SK-N-SH treated with all-trans-retinoic acid at 6 μM for 48 hours (cell line): ENCODE results near the gene APPBP2.

Experiments used
- BACH2 ChIP-seq: fragments of 250-450 bp; sonication (Bioruptor Pico); IDR thresholded peaks from 2 replicates; pipeline ENCODE4 v1.9.0; 2021; ENCODE audit warnings: mild to moderate bottlenecking, borderline replicate concordance
- OSR1 ChIP-seq: fragments of 250-450 bp; sonication (Bioruptor Pico); IDR thresholded peaks from 2 replicates; pipeline ENCODE4 v1.8.0; 2022; ENCODE audit warnings: moderate library complexity, mild to moderate bottlenecking, inconsistent platforms
- ZFP30 ChIP-seq: fragments of 450-650 bp; formaldehyde crosslinking; IDR thresholded peaks from 2 replicates; pipeline ENCODE4 v1.5.0; 2022; ENCODE audit warnings: mild to moderate bottlenecking, moderate library complexity
- ZNF8 ChIP-seq: fragments of 450-650 bp; formaldehyde crosslinking; IDR thresholded peaks from 2 replicates; pipeline ENCODE4 v1.5.0; 2020; ENCODE audit warnings: mild to moderate bottlenecking, moderate library complexity
- TF ChIP-seq, protein P1 (sequence below): fragments of 250-450 bp; sonication (Bioruptor Pico); IDR thresholded peaks from 2 replicates; pipeline ENCODE4 v1.8.0; 2020; ENCODE audit warnings: mild to moderate bottlenecking, moderate library complexity, borderline replicate concordance
- TF ChIP-seq, protein P2 (sequence below): fragments of 250-450 bp; sonication (Bioruptor Pico); IDR thresholded peaks from 2 replicates; pipeline ENCODE4 v1.8.0; 2021; ENCODE audit warnings: low read depth, mild to moderate bottlenecking, moderate library complexity, borderline replicate concordance
- TF ChIP-seq, protein P3 (sequence below): fragments of 250-450 bp; sonication (Bioruptor Pico); IDR thresholded peaks from 2 replicates; pipeline ENCODE4 v1.5.1; 2020; ENCODE audit warnings: low read depth, mild to moderate bottlenecking, moderate library complexity
- TF ChIP-seq, protein P4 (sequence below): fragments of 250-450 bp; sonication (Bioruptor Pico); IDR thresholded peaks from 2 replicates; pipeline ENCODE4 v1.5.0; 2020; ENCODE audit warnings: mild to moderate bottlenecking, moderate library complexity

DNA sequence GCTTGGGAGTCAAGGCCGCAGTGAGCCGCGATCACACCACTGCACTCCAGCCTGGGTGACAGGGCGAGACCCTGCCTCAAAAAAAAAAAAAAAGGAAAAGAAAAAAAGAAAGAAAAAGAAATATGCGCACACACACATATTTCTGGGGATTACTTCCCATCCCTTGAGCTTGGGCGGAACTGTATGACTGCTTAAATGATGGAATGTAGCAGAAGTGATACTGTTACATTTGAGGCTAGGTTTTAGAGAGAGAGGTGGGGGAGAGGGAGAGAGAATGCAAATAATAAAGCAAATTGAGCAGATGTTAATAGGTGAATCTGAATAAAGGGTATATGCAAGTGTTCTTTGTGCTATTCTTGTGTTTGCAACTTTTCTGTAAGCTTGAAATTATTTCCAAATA lies 122.1 kb downstream of the APPBP2 start:
- no peak for TF ChIP-seq ZFP30
- TF ChIP-seq, protein P1, sequence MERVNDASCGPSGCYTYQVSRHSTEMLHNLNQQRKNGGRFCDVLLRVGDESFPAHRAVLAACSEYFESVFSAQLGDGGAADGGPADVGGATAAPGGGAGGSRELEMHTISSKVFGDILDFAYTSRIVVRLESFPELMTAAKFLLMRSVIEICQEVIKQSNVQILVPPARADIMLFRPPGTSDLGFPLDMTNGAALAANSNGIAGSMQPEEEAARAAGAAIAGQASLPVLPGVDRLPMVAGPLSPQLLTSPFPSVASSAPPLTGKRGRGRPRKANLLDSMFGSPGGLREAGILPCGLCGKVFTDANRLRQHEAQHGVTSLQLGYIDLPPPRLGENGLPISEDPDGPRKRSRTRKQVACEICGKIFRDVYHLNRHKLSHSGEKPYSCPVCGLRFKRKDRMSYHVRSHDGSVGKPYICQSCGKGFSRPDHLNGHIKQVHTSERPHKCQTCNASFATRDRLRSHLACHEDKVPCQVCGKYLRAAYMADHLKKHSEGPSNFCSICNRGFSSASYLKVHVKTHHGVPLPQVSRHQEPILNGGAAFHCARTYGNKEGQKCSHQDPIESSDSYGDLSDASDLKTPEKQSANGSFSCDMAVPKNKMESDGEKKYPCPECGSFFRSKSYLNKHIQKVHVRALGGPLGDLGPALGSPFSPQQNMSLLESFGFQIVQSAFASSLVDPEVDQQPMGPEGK (CRISPR knock-in tag): no peak
- TF ChIP-seq, protein P2, sequence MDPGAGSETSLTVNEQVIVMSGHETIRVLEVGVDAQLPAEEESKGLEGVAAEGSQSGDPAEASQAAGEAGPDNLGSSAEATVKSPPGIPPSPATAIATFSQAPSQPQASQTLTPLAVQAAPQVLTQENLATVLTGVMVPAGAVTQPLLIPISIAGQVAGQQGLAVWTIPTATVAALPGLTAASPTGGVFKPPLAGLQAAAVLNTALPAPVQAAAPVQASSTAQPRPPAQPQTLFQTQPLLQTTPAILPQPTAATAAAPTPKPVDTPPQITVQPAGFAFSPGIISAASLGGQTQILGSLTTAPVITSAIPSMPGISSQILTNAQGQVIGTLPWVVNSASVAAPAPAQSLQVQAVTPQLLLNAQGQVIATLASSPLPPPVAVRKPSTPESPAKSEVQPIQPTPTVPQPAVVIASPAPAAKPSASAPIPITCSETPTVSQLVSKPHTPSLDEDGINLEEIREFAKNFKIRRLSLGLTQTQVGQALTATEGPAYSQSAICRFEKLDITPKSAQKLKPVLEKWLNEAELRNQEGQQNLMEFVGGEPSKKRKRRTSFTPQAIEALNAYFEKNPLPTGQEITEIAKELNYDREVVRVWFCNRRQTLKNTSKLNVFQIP (CRISPR knock-in tag): no peak
- TF ChIP-seq, protein P3, sequence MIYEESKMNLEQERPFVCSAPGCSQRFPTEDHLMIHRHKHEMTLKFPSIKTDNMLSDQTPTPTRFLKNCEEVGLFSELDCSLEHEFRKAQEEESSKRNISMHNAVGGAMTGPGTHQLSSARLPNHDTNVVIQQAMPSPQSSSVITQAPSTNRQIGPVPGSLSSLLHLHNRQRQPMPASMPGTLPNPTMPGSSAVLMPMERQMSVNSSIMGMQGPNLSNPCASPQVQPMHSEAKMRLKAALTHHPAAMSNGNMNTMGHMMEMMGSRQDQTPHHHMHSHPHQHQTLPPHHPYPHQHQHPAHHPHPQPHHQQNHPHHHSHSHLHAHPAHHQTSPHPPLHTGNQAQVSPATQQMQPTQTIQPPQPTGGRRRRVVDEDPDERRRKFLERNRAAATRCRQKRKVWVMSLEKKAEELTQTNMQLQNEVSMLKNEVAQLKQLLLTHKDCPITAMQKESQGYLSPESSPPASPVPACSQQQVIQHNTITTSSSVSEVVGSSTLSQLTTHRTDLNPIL: no peak
- no peak for TF ChIP-seq BACH2 (CRISPR knock-in tag)
- TF ChIP-seq, protein P4, sequence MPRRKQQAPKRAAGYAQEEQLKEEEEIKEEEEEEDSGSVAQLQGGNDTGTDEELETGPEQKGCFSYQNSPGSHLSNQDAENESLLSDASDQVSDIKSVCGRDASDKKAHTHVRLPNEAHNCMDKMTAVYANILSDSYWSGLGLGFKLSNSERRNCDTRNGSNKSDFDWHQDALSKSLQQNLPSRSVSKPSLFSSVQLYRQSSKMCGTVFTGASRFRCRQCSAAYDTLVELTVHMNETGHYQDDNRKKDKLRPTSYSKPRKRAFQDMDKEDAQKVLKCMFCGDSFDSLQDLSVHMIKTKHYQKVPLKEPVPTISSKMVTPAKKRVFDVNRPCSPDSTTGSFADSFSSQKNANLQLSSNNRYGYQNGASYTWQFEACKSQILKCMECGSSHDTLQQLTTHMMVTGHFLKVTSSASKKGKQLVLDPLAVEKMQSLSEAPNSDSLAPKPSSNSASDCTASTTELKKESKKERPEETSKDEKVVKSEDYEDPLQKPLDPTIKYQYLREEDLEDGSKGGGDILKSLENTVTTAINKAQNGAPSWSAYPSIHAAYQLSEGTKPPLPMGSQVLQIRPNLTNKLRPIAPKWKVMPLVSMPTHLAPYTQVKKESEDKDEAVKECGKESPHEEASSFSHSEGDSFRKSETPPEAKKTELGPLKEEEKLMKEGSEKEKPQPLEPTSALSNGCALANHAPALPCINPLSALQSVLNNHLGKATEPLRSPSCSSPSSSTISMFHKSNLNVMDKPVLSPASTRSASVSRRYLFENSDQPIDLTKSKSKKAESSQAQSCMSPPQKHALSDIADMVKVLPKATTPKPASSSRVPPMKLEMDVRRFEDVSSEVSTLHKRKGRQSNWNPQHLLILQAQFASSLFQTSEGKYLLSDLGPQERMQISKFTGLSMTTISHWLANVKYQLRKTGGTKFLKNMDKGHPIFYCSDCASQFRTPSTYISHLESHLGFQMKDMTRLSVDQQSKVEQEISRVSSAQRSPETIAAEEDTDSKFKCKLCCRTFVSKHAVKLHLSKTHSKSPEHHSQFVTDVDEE (CRISPR knock-in tag): no peak
- no peak for TF ChIP-seq OSR1 (CRISPR knock-in tag)
- TF ChIP-seq ZNF8 (CRISPR knock-in tag): no peak
